GM11168 (cell line): ENCODE measurements around the gene GALNT2.

Experiments
- in situ Hi-C: fragments of 300-500 bp; cut with MboI; formaldehyde crosslinking; loops from one replicate; pipeline ENCODE4 v1.12.0; 2022; ENCODE audit warnings: low sequenced_read_pairs; ENCODE audit not compliant: unreplicated experiment

GALNT2 gene

DNA sequence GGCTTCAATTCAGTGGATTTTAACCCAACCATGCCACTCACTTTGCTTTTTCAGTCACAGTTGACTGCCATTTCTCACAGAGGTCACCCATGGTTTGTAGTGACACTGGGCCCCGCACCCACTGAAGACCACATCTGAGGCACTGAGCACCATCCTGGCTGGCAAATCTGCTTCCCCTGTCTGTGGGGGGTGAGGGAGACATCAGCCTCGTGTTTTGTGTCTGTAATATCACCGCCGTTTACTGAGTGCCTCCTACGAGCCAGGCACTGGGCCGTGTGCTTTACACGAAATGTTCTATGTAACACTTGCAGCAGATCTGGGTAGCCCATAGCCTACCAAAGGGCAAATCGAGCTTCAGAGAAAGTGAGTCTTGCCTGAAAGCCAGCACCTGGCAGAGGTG lies 197.3 kb downstream of the GALNT2 start:
- in situ Hi-C loops: no loop called here

GRCh38 chr1:230265200-230266115 lies 198.4 kb downstream of the GALNT2 start:
- in situ Hi-C loops: no loop called here

DNA sequence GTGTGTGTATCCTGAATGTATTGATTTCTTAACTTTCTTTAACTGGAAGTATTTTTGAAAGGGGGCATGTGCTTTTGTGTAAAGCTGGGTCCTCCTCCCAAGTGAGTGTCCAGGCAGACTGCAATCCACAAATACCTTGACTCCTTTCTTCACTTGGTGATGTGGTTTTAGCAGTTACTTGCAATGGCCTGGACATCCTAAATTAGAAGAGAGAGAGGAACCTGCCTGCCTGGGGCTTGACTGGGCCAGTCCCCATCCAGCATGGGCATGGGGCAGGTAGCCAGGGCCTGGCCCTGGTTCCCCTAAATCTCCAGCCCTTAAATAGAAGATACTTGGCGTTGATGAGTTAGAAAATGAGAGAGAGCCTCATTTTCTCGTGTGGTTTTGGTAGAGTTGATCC lies 199.4 kb downstream of the GALNT2 start:
- in situ Hi-C loops: no loop called here

DNA sequence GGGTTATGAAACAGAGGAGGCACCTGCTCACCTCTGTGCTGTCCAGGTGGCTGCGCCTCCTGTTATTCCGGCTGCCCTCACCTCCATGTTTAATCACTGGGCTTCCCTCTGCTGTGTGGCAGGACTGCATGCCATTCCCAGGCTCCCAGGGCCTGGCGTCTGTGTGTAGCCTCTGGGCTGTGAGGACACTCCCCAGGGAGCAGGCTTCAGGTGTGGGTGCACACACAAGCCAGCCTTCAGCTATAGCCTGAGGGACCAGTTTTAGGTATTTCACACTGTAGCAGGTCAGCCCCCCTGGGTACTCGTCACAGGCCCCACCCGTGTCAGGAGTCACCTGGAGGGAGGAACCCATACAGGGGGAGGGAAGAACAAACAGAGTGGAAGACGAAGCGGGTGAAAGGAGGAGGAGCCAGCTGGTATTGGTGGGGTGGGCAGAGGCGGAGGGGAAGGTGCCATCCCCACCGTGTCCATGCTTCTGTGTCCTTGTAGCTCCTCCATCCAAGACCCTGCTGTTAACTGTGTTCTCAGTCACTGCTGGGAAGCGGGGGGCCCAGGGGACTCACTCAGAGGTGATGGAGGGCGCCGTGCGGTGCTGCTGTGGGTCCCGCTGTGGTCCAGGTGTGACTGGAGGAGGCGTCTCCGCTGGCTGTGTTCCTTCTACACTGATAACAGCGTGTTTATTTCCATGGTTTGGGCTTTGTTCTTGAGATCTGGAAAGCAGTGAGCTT lies 200.5 kb downstream of the GALNT2 start:
- in situ Hi-C loops: no loop called here

DNA sequence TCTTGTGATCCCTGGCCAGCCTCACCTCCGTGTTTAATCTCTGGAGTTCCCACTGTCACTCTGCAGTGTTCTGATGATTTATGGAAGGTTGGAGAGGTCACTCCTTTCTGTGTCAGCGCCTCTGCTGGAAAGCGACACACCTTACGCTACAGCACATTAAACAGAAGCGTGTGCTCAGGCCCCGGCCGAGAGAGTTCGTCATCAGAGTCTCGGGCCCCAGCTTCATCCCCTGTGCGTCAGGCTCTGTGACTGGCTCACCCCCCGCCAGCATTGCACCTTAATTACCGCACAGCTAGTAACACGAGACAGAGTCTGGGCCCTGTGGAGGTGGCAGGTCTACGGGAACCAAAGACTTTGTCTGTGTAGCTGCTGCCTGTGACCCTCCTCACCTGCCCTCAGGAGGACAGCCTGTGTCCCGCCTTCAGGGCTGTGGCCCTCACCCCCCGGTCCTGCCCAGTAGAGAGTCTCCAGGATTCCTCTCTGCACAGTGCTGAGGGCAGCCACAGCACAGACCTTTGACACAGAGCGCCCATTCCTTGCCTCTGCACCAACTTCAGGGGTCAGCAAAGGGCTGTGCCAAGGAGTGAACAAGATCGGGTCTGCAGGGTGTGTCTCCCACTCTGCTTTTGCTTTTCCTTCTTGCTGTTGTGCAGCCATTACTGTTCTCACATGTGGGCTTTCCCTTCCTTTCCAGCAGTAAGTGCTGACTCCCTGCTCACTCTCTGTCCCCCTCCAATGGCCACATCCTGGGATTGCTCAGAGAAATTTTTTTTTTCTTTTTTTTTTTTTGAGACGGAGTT lies 201.5 kb downstream of the GALNT2 start:
- in situ Hi-C loops: no loop called here

GRCh38 chr1:230270185-230270558 lies 203.1 kb downstream of the GALNT2 start:
- in situ Hi-C loops: no loop called here

DNA sequence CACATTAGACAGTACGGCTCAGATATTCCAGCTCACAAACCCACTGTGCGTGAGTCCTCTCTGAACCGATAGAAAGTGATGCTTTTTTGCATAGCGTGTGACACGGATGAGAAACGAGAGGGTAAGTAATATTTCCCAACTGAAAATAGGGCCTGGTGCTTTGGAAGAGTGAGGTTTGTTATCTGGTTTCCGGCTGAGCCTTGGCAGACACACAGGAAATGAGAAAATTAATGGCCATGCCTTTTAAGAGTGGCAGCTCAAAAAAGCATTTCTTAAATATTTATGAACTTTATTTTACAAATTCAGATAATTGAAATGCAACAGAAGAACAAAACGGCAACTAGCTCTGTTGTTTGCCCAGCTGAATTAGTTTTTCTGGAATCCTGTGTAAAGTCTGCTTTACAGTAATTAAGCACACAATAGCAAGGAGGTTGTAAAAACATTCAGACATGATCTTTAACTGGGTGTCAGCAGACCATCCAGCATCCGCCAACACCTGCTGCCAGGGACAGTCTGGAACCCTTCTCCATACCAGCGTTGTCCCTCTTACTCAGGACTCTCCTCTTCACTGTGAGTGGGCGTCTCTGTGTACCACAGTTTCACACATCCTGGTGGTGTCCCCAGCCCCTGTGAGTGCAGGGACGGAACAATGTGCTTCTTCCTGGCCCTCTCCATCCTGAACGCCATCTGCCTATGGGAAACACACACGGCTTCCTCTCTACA lies 203.7 kb downstream of the GALNT2 start:
- in situ Hi-C loops: no loop called here

GRCh38 chr1:230271300-230272035 lies 204.4 kb downstream of the GALNT2 start:
- in situ Hi-C loops: no loop called here

DNA sequence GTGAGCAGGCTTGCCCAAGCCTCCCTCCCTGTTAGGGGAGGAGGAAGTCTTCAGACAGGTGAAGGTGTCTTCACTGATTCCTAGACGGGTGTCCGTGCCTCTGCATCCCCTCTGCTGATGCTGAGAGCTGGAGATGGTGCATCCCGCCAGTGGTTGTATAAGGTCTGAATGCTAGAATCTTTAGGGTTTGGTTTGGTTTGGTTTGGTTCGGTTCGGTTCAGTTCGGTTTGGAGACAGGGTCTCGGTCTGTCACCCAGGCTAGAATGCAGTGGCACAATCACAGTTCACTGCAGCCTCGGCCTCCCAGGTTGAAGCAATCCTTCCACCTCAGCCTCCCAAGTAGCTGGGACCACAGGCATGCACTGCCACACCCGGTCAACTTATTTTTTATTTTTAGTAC lies 205.5 kb downstream of the GALNT2 start:
- in situ Hi-C loops: no loop called here

- in situ Hi-C loops: no loop called here
These were observed 206.2 kb downstream of the GALNT2 start for GRCh38 chr1:230273141-230273710.

- in situ Hi-C loops: no loop called here
These were observed 207.2 kb downstream of the GALNT2 start for GRCh38 chr1:230274254-230274653.

DNA sequence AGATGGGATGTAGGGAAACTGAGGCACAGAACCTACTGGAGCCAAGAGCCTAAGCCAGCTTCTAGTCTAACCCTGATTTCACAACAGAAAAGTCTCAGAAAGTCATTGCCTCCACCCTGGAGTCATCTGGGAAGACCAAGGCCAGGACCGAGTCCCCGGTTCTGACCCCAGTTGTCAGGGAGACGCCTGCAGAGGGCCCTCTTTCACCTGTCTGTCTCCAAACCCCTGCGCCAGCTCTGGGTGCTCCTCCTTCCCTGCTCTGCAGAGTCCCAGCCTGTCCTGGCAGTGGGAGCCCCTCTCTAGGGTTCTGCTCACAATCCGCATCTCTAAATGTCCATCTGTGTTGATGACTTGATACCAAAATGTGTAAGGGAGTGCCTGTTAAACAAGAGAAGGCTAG lies 209.4 kb downstream of the GALNT2 start:
- in situ Hi-C loops: no loop called here

GRCh38 chr1:230277201-230278025 lies 210.4 kb downstream of the GALNT2 start:
- in situ Hi-C loops: no loop called here

DNA sequence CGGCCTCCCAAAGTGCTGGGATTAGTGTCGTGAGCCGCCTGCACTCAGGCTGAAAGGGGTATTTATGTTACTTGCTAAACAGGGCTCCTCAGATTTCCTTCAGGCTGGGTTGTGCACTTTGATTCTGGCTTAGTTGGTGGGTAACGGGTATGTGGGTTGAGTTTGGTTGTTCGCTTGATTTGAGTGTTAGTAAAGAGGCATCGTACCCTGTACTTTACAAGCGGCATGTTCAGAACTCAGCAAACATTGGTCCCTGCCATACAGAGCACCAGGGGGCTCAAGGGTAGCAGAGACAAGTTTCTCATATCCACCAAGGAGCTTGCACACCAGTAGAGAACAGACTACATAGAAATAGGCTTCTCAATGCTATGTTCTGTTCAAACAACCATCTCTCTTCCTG lies 211.3 kb downstream of the GALNT2 start:
- in situ Hi-C loops: no loop called here

GRCh38 chr1:230278871-230279582 lies 212.0 kb downstream of the GALNT2 start:
- in situ Hi-C loops: no loop called here

DNA sequence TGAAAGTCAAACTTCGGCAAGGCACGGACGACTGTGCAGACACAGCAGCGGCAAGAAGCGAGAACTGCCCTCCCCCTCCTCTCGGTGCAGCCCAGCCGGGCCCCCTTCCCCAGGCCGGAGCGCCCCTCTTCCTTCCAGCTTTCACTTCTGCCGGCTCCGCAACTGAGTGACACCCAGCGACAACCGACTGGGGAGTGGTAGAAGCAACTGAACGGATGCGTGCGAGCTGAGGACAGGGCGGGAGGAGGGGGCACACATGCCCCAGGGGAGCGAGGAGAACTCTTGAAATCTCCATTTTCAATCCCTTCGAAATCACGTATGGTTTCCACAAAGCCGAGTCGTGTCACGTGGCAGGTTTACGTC lies 212.5 kb downstream of the GALNT2 start:
- in situ Hi-C loops: no loop called here

GRCh38 chr1:230280054-230280795 lies 213.2 kb downstream of the GALNT2 start:
- in situ Hi-C loops: no loop called here
